HG03064 (cell line): ENCODE data around the gene ARL10.

Experiments
- ATAC-seq: cut with Tn5 transposase; IDR thresholded peaks from one replicate; pipeline ENCODE4 v1.9.1; 2021; ENCODE audit warnings: low read depth; ENCODE audit not compliant: unreplicated experiment

Gene ARL10

DNA sequence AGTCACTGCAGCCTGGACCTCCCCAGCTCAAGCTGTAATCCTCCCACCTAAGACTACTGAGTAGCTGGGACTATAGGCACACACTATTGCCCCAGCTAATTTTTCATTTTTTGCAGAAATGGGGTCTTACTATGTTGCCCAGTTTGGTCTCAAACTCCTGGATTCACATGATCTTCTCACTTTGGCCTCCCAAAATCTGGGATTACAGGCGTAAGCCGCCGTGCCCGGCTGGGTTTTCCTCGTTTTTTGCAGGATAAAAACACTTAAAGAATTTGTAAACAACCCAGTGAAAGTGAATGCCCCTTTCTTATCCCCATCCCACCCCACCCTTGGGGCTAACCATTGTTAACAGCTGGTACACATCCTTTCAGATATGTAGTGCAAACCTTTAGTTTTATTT is 43.3 kb downstream of the ARL10 start:
- ATAC-seq = no peak

- no peak for ATAC-seq
Measured at GRCh38 chr5:176409765-176410164, 44.5 kb downstream of the ARL10 start.

DNA sequence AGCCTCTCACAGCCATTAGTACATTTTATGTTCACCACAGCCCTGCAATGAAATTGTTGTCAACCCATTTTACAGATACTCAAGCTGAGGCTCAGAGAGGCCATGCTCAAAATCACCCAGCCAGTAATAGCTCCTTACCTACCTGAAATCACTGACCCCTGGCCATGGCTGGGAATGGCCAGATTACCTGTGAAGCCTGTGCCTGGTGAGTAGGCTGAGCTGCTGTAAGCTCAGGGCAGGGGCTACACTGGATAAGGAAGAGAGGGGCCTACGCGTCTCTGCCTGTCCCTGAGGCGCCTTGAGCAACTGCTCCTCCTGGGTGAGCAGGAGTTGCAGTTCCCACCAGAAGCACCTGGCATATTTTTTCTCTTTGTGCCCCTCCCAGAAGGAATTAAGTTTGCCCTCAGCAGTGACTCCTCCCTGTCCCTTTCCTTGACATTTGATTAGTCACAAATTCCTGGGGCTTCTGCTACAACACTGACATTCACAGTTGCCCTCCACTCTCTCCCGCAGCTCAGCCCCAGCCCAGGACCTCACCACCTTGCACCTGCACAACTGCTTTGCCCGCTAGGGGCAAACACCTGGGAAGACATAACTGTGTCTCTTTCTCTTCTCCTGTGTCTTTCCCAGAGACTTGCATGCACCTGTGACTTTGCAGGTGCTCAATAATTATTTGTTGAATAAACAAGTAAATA is 45.3 kb downstream of the ARL10 start:
- ATAC-seq = no peak

GRCh38 chr5:176412517-176413254 is 47.4 kb downstream of the ARL10 start:
- ATAC-seq = no peak

GRCh38 chr5:176413255-176413565 is 47.9 kb downstream of the ARL10 start:
- ATAC-seq = no peak

GRCh38 chr5:176413709-176414191 is 48.5 kb downstream of the ARL10 start:
- no peak for ATAC-seq

DNA sequence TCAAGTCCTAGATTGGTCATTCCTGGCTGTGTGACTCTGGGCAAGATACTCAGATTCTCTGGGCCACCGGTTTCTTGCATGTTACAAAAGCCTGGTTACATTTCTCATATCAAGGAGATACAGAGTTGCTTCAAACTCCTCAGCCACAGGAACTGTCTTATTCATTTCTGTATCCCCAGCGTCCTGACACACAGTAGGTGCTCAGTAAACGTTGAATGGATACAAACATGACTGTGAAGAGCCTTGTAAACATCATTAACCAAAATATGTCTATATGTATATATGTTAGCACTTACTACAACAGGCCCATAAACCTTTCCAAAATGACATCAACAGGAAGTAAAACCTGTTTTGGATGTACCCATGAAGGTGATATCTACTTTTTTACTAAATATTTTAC is 49.4 kb downstream of the ARL10 start:
- no peak for ATAC-seq

DNA sequence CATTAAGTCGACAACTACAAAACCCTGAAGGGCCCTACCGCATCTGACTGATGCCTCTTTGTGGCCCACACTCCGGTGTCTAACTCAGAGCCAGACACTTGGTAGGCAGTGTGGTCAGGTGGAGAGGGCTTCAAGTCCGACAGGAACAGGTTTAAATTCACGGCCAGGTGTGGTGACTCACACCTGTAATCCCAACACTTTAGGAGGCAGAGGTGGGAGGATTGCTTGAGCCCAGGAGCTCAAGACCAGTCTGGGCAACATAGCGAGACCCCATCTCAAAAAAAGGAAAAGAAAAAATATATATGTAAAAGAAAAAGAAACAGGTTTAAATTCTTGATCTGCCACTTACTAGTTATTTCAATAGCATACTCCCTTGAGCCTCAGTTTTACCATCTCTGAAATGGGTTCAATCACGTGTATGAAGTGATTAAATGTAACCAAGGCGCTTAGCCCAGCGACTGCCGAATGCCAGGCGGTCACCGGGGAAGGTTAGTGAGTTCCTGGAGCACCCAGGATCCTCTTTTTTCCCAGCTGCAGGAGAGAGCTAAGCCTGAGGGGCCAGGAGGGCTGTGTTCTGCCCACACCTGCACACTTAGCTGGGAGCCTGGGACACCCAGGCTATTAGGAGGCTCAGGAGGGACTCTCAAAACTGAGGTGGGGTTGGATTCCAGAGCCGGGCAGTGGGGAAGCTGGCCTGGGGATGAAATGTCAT is 50.1 kb downstream of the ARL10 start:
- ATAC-seq = no peak

DNA sequence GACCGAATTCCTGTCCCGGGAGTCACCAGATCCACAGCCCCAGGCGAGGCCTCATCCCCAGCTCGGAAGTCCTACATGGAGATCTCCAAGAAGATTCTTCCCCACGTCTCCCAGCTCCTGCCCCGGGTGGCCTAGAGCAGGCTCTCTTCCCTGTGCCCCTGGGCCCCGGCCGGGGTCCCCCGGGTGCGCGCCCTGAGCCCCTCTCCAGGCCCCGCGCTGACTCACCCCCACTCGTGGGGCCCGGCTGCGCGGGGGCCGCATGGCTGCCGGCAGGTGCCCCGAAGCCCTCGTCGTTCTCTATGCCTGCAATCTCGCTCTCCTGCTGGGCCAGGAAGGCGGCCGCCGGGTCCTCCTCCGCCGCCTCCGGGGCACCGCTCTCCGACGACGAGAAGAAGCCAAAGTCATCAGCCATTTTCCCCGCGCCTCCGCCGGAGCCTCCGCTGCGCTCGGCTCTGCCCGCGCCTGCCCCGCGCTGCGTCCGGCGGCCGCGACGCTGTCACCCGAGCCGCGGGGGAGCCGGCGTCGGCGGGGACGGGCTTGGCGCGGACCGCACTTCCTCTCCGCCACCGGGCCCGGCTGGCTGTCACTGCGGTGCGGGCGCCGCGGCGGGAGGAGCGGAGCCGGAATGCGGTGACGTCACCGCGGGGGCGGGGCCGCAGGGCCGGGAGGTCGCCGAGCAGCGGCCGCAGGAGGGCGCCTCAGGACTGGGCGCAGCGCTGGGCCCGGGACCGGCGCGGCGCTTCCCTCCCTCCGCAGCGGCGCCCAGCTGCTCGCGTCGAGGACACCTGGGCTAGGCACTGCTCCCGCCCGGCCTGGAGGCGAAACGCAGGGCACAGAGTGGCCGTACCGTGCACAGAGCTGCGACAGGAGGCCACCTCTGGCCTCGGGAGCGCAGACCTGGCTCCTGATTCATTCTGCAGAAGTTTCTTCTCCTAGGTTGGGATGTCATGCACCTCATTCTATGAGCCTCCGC is 51.0 kb downstream of the ARL10 start, which contains the start of gene CLTB:
Gene CLTB, minus strand, starts transcription at position 588 of the 973 bp plus-strand sequence. Its CDS starts 176 bp downstream, at position 412.
- ATAC-seq = peak; percentile 97

DNA sequence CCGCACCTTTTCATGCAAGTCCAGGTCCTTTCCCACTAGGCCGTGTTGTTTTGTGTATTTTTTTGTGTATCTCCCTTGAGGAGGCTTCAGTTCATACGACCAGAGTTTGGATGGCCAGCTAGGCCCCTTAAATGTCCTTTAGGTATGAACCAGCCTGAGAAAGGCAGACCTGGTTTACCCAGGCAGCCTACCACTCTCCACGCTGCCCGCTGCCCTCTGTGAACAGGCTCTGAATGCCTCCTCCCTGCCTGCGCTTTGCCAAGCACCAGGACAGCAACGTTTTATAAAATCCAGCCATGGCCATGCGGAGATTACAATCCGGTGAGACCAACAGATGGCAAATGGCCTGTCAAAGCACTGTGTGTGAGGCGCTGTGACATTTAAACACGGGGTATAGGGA is 51.7 kb downstream of the ARL10 start:
- ATAC-seq = no peak

GRCh38 chr5:176418251-176418650 is 53.0 kb downstream of the ARL10 start:
- ATAC-seq = no peak

DNA sequence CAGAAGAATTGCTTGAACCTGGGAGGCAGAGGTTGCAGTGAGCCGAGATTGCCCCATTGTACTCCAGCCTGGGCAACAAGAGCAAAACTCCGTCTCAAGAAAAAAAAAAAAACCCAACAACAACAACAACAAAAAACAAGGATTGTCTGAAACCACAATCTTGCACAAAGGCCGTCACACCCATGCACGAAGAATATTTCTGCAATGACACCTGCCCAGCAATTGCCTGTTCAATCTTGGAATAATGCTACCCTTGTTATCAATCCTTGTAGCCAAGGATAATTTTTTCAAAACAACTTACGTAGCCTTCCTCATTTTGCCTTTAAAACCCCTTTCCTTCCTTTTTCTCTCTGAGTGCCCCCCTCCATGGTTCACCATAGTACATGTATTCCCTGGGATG is 54.8 kb downstream of the ARL10 start:
- no peak for ATAC-seq

DNA sequence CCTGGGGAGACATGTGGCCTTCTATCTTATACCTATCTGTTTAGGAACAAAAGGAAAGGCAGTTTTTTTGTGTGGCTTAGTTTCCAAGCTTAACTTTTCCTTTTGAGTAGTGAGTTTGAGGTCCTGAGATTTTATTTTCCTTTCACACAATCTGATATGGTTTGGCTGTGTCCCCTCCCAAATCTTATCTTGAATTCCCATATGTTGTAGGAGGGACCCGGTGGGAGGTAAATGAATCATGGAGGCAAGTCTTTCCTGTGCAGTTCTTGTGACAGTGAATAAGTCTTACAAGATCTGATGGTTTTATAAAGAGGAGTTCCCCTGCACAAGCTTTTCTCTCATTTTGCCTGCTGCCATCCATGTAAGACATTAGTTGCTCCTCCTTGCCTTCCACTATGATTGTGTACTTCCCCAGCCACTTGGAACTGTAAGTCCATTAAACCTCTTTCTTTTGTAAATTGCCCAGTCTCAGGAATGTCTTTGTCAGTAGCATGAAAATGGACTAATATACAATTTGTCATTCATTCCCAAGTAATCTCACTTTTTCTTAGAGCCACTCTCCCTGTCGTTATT is 55.8 kb downstream of the ARL10 start:
- no peak for ATAC-seq

DNA sequence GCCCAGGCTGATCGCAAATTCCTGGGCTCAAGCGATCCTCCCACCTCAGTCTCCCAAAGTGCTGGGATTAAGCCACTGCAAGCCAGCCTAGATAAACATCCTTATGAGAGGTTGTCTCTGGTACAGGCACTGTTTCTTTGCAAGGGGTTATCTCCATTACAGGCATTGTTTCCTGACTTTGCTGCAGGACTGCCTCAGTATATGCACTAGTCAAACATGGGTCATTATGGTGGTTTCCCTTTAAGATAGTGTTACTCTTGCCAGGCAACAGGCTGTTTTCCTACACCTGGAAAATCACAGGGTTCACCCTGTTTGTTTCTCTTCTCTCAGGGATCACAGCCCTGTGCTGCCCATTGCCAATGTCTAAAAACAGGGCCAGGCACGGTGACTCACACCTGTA is 58.9 kb downstream of the ARL10 start:
- no peak for ATAC-seq

DNA sequence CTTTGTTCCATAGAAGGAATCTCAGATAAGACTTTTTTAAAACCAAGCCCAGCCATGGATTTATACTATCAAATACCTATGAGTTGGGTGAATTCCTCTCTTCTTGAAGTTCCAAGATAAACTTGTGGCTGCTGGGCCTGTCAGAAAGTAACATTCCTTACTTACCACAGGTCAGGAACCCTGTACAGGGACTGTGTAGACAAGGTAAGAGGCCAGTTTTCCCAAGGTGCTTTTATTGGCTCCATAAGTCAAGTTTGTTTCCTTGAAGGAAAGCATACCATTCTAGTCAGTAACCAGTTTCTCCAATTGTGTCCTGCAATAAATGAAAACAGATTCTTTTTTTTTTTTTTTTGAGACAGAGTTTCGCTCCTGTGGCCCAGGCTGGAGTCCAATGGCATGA is 59.9 kb downstream of the ARL10 start:
- ATAC-seq = no peak

- ATAC-seq = no peak
Measured at GRCh38 chr5:176425791-176426190, 60.5 kb downstream of the ARL10 start.

DNA sequence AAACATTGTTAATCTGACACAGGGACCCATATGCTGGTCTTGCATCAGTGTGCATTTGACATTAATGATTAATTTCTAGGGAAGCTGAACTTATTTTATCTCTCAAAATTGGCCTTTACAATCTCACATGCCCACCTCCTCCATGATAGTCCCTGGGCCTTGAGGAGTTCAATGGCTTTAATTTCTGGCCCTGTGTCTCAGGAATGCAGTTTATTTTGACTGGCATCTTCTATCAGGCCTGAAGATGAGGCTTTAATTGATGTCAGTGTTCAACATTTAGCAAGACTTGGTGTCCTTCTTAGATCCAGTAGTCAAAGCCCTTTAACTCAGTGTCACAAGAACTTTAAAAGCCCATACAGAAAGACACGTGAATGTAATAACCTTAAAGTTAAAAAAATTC is 61.6 kb downstream of the ARL10 start:
- no peak for ATAC-seq

GRCh38 chr5:176427971-176428370 is 62.7 kb downstream of the ARL10 start:
- no peak for ATAC-seq

DNA sequence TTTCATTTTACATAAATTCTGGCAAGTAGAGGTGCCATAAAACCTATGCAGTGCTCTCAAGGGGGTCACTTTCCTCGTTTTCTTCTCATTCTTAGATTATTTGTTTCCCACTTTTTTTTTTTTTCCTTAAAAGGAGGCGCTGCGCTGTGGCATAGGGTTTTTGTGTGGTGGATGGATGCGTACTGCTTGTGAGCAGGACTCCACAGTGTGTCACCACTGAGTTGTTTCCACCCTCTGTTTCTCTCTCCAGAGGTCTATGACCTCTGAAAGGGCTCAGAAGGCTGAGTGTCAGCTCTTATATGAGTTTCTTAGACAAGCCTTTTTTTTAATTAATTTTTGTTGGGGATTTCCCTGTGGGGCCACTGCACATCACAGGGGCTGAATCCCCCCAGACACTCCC is 64.7 kb downstream of the ARL10 start:
- ATAC-seq = no peak
